ENCODE data around the gene JARID2. TPM values are rescaled to one million over a fixed set of nuclear protein-coding genes. Genes with fewer than 3 reads are reported as not detected.

JARID2 gene
- polyA plus RNA-seq, 1 of the 3 experiments (the other 2 are of a cell fraction): 3.4 TPM

DNA sequence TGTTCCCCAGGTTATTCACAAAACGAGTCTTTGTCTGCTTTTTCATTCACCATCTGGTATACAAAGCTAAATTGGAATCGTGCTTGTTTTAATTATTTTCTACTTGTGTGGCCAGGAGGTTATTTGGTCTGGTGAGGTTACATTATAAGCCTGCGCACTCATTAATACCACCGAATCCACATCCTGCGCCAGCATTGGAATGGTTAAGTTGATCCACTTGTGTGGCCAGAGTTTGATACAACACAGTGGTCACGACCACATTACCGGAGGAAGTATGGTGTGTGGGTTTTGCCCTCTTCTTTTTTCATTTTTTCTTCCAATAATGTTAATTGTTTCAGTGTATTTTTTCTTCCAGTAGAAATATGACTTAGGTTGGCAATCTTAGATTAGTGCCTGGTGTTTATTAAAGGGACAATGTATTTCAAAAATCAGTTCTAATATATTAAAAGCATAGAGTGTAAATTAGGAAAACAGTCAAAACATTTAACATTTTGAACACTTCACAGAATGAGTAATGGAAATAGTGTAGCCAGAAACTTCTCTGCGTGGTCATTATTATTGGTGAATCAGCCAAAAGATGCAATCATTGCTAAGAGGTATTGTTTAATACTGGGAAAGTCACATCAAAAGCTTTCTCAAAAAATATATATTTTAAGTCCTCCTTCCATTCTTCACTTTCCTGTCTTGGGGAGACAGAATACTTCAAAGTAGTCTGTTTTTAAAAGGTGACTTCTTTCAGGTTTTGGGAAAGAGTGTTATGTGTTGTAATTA lies 84.5 kb downstream of the JARID2 start:
- Histone ChIP-seq H3K9me3 (no peaks in the 10 kb centered on the region), H3K79me2 (ENCODE audit: insufficient read depth) (peaks cover 52% of the 10 kb centered on the region), H3K27ac (ENCODE audit: low read depth in 2 of 2, low read length in 1 of 2) (peak overlapping the region in 1 of 2 experiments; percentile 81; a peak in 2 of 4 replicates), H3K27me3 (ENCODE audit: insufficient read depth) (no peaks in the 10 kb centered on the region), H3K4me3 (ENCODE audit: low read depth in 2 of 2, low read length in 1 of 2) (no peak overlapping the region), H2AFZ (ENCODE audit: low read depth) (no peak overlapping the region), H4K20me1 (ENCODE audit: insufficient read depth) (0 out of 2 replicates have a peak, but pooled peaks cover 10% of the 10 kb centered on the region), H3K4me1 (ENCODE audit: control insufficient read depth in 1 of 2, insufficient read depth in 2 of 2, low read depth in 1 of 2, low read length in 1 of 2) (peaks cover 10 to 27% of the 10 kb centered on the region in 2 experiments), H3K36me3 (replicated peaks in 1 of 2; ENCODE audit: control insufficient read depth in 1 of 2, insufficient read depth in 2 of 2, low read length in 1 of 2) (no peaks in the 10 kb centered on the region), H3K9ac (peak overlapping the region; percentile 7; the same call in 1 of the 2 replicates), H3K9me2 (no peaks in the 10 kb centered on the region), H3K4me2 (peak overlapping the region; percentile 53; the same call in 1 of the 2 replicates), H3F3A (replicated peaks; ENCODE audit: insufficient read depth) (peaks cover 10% of the 10 kb centered on the region)
- no peak for DNase-seq
- WGBS (ENCODE audit: low lambda C conversion rate): 67% methylated on average over 8 of the region's 8 CpGs
- POLR2A ChIA-PET: no interaction called here
- no peak; the same call in 1 of the 2 replicates for TF ChIP-seq TCF12 (IDR thresholded peaks at IDR 0.05)
- 0 out of 2 replicates have a peak, but pooled peaks have one; percentile 21 for TF ChIP-seq JUND (IDR thresholded peaks at IDR 0.05)
- CTCF ChIA-PET: no interaction called here

DNA sequence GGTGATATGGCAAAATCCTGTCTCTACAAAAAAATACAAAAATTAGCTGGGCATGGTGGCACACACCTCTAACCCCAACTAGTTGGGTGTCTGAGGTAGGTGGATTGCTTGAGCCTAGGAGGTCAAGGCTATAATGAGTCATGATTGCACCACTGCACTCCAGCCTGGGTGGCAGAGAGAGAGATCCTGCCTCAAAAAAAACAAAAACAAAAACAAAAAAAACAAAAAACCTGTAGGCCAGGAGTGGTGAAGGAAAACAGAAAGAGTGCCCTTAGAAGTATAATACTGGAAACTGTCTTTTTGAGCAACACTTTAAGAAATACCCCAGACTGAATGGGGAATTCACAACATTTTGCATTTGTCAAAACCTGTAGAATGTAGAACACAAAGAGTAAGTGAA lies 85.3 kb downstream of the JARID2 start:
- Histone ChIP-seq H3K9me2 (no peaks in the 10 kb centered on the region), H3K27ac (ENCODE audit: low read depth in 2 of 2, low read length in 1 of 2) (peak overlapping the region in 1 of 2 experiments; percentile 81; a peak in 2 of 4 replicates), H3K79me2 (ENCODE audit: insufficient read depth) (peaks cover 52% of the 10 kb centered on the region), H3K4me2 (peak overlapping the region; percentile 53; the same call in 1 of the 2 replicates), H4K20me1 (ENCODE audit: insufficient read depth) (0 out of 2 replicates have a peak, but pooled peaks cover 10% of the 10 kb centered on the region), H3K27me3 (ENCODE audit: insufficient read depth) (no peaks in the 10 kb centered on the region), H3F3A (replicated peaks; ENCODE audit: insufficient read depth) (peaks cover 10% of the 10 kb centered on the region), H3K4me1 (ENCODE audit: control insufficient read depth in 1 of 2, insufficient read depth in 2 of 2, low read depth in 1 of 2, low read length in 1 of 2) (peaks cover 10 to 27% of the 10 kb centered on the region in 2 experiments), H3K9ac (no peak overlapping the region), H3K36me3 (replicated peaks in 1 of 2; ENCODE audit: control insufficient read depth in 1 of 2, insufficient read depth in 2 of 2, low read length in 1 of 2) (no peaks in the 10 kb centered on the region), H3K4me3 (ENCODE audit: low read depth in 2 of 2, low read length in 1 of 2) (no peak overlapping the region), H2AFZ (ENCODE audit: low read depth) (no peak overlapping the region), H3K9me3 (no peaks in the 10 kb centered on the region)
- ChIA-PET POLR2A (no interaction called here), CTCF (no interaction called here)
- TF ChIP-seq NFIC (IDR thresholded peaks at IDR 0.05; ENCODE audit: borderline replicate concordance): no peak
- TF ChIP-seq TEAD4 (IDR thresholded peaks at IDR 0.05; ENCODE audit: borderline replicate concordance, insufficient read depth): no peak
- TF ChIP-seq RCOR1 (IDR thresholded peaks at IDR 0.05; ENCODE audit: low read length): no peak
- no peak for TF ChIP-seq SIN3A (IDR thresholded peaks at IDR 0.05; ENCODE audit: borderline replicate concordance, low read depth, low read length)
- TF ChIP-seq FOSL2 (IDR thresholded peaks at IDR 0.05; ENCODE audit: borderline replicate concordance, low read depth): no peak
- no peak for TF ChIP-seq TCF12 (IDR thresholded peaks at IDR 0.05)
- TF ChIP-seq CHD2 (IDR thresholded peaks at IDR 0.05; ENCODE audit: low read length, partially characterized antibody): no peak
- TF ChIP-seq MAX (IDR thresholded peaks at IDR 0.05; ENCODE audit: low read depth): no peak
- TF ChIP-seq RFX5 (IDR thresholded peaks at IDR 0.05; ENCODE audit: low read length): no peak
- no peak for TF ChIP-seq TAF1 (IDR thresholded peaks at IDR 0.05; ENCODE audit: borderline replicate concordance, low read depth, low read length)
- no peak for TF ChIP-seq RXRA (IDR thresholded peaks at IDR 0.05; ENCODE audit: borderline replicate concordance, low read depth)
- no peak for TF ChIP-seq EZH2phosphoT487 (IDR thresholded peaks at IDR 0.05; ENCODE audit: borderline replicate concordance, low read depth)
- TF ChIP-seq FOXJ3 (CRISPR knock-in tag; IDR thresholded peaks at IDR 0.05): no peak
- no peak for DNase-seq

All from SK-N-SH (cell line).